Loucy (cell line): ENCODE measurements around the gene CTU1.

ENCODE experiments used
- H2AFZ ChIP-seq: fragments of 200-600 bp; sonication (generic); 2 replicates; pipeline ENCODE4 v1.6.0; 2016; ENCODE audit warnings: antibody characterized with exemption, mild to moderate bottlenecking, low read length, moderate library complexity
- H3F3A ChIP-seq: fragments of 200-600 bp; 2 replicates; pipeline ENCODE4 v1.6.0; 2016; ENCODE audit warnings: antibody characterized with exemption, low read depth, mild to moderate bottlenecking
- H3K27me3 ChIP-seq: fragments of 200-600 bp; sonication (generic); 2 replicates; pipeline ENCODE4 v1.6.1; 2014; ENCODE audit warnings: low read length, mild to moderate bottlenecking; ENCODE audit not compliant: insufficient read depth, poor library complexity, severe bottlenecking
- H3K36me3 ChIP-seq: fragments of 200-600 bp; sonication (generic); 2 replicates; pipeline ENCODE4 v1.6.1; 2016; ENCODE audit warnings: low read length; ENCODE audit not compliant: insufficient read depth
- H3K4me1 ChIP-seq: fragments of 200-600 bp; sonication (generic); 2 replicates; pipeline ENCODE4 v1.5.1; 2014; ENCODE audit warnings: low read length, mild to moderate bottlenecking; ENCODE audit not compliant: insufficient read depth, poor library complexity, severe bottlenecking
- H3K4me2 ChIP-seq: fragments of 200-600 bp; sonication (generic); 2 replicates; pipeline ENCODE4 v1.6.0; 2014; ENCODE audit warnings: antibody characterized with exemption, low read length, low read depth, mild to moderate bottlenecking; ENCODE audit not compliant: poor library complexity, severe bottlenecking
- H3K4me3 ChIP-seq: fragments of 200-600 bp; sonication (generic); 2 replicates; pipeline ENCODE4 v1.5.1; 2014; ENCODE audit warnings: low read length, mild to moderate bottlenecking, mixed read lengths; ENCODE audit not compliant: poor library complexity, severe bottlenecking
- H3K79me2 ChIP-seq: fragments of 200-600 bp; sonication (generic); 2 replicates; pipeline ENCODE4 v1.6.1; 2014; ENCODE audit warnings: low read length; ENCODE audit not compliant: insufficient read depth
- H3K9ac ChIP-seq: fragments of 200-600 bp; sonication (generic); 2 replicates; pipeline ENCODE4 v1.6.0; 2014; ENCODE audit warnings: mild to moderate bottlenecking, low read depth, low read length, moderate library complexity; ENCODE audit not compliant: poor library complexity, severe bottlenecking
- H3K9me2 ChIP-seq: fragments of 200-600 bp; sonication (generic); replicated peaks from 2 replicates; pipeline ENCODE4 v1.6.1; 2016; ENCODE audit warnings: low read depth, low read length, mixed read lengths
- H3K9me3 ChIP-seq: fragments of 200-600 bp; sonication (generic); 2 replicates; pipeline ENCODE4 v1.6.1; 2014; ENCODE audit warnings: mild to moderate bottlenecking, antibody characterized with exemption, low read length, low read depth; ENCODE audit not compliant: insufficient read depth
- H4K20me1 ChIP-seq: fragments of 200-600 bp; sonication (generic); 2 replicates; pipeline ENCODE4 v1.6.0; 2014; ENCODE audit warnings: antibody characterized with exemption, low read length, mild to moderate bottlenecking; ENCODE audit not compliant: insufficient read depth, poor library complexity, severe bottlenecking
- EZH2phosphoT487 ChIP-seq: fragments of 200-600 bp; IDR thresholded peaks from 2 replicates; pipeline ENCODE4 v1.6.1; 2018; ENCODE audit warnings: antibody characterized with exemption, mild to moderate bottlenecking, moderate library complexity, borderline replicate concordance
- TF ChIP-seq, protein P1 (sequence below): fragments of 200-600 bp; sonication (generic); conservative IDR thresholded peaks from 2 replicates; pipeline ENCODE4 v1.5.1; 2014; ENCODE audit warnings: mild to moderate bottlenecking, antibody characterized with exemption, low read length

The CTU1 gene

DNA sequence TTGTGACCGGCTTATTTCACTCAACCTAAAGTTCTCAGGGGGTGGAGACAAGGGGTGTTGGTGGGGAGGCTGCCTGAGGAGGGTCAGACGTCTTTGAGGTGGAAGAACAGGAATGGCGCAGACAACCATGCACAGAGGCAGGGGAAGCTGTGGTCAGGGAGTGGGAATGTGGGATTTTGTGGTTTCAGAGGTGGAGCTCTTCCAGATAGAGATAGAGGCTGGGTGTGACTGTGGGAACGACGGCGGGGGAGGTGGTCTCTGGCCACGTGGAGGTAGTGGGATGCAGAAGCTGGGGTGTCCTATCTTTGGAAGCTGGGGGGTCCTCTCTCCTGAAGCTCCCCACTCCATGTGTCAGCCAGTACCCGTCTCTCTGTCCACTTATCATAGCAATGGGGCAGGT, 17.7 kb downstream of the CTU1 start:
- H3K4me2 ChIP-seq = no peak overlapping the region
- no peaks in the 10 kb centered on the region for H3K4me1 ChIP-seq
- H3K9me3 ChIP-seq = no peaks in the 10 kb centered on the region
- no peaks in the 10 kb centered on the region for H3K27me3 ChIP-seq
- H2AFZ ChIP-seq = no peak overlapping the region
- H3K36me3 ChIP-seq = no peaks in the 10 kb centered on the region
- H3K9ac ChIP-seq = no peak overlapping the region
- no peaks in the 10 kb centered on the region for H3K79me2 ChIP-seq
- no peak overlapping the region for H3K4me3 ChIP-seq
- TF ChIP-seq, protein P1, sequence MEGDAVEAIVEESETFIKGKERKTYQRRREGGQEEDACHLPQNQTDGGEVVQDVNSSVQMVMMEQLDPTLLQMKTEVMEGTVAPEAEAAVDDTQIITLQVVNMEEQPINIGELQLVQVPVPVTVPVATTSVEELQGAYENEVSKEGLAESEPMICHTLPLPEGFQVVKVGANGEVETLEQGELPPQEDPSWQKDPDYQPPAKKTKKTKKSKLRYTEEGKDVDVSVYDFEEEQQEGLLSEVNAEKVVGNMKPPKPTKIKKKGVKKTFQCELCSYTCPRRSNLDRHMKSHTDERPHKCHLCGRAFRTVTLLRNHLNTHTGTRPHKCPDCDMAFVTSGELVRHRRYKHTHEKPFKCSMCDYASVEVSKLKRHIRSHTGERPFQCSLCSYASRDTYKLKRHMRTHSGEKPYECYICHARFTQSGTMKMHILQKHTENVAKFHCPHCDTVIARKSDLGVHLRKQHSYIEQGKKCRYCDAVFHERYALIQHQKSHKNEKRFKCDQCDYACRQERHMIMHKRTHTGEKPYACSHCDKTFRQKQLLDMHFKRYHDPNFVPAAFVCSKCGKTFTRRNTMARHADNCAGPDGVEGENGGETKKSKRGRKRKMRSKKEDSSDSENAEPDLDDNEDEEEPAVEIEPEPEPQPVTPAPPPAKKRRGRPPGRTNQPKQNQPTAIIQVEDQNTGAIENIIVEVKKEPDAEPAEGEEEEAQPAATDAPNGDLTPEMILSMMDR = no peak
- no peak for TF ChIP-seq EZH2phosphoT487
- H4K20me1 ChIP-seq = no peaks in the 10 kb centered on the region
- no peaks in the 10 kb centered on the region for H3F3A ChIP-seq
- H3K9me2 ChIP-seq = no peaks in the 10 kb centered on the region

GRCh38 chr19:51089786-51090185, 18.4 kb downstream of the CTU1 start:
- Histone ChIP-seq H3K36me3 (no peaks in the 10 kb centered on the region), H3K9me3 (no peaks in the 10 kb centered on the region), H3K4me2 (no peak overlapping the region), H2AFZ (no peak overlapping the region), H3K27me3 (no peaks in the 10 kb centered on the region), H3K4me3 (no peak overlapping the region), H4K20me1 (no peaks in the 10 kb centered on the region), H3K4me1 (no peaks in the 10 kb centered on the region), H3F3A (no peaks in the 10 kb centered on the region), H3K9ac (no peak overlapping the region), H3K79me2 (no peaks in the 10 kb centered on the region), H3K9me2 (no peaks in the 10 kb centered on the region)
- TF ChIP-seq EZH2phosphoT487 = no peak
- TF ChIP-seq, protein P1 = no peak

DNA sequence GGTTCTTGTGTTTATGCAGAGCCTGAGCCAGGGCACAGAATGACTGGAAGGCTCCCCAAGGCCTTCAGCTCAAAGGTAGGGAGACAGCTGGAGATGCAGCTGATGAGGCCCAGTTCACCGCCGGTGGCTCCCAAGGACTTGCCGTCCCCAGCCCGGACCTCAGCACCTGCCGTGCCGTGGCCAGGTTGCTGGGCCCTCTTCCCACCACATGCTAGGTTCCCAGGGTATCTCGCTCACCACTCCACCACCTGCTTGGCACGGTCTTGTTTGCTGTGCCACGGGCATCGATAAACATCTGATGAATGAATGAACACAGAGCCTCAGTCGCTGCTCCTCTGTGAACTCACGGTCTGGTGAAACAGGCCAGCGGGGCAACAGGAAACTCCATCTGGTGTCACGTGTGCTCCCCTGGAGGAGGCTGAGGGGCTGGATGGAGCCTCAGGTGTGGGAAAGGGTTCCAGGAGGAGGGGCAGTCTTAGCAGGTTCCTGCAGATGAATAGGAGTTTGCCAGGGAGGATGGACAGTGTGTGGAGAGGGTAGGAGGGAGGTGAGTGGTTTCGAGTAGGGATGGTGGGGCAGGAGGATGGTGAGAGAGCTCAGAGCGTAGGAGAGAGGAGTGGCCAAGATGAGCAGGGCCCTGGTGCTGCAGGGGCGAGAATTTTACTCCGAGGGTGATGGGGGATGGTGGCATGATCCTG, 21.9 kb downstream of the CTU1 start:
- H3K36me3 ChIP-seq = no peaks in the 10 kb centered on the region
- H2AFZ ChIP-seq = no peak overlapping the region
- no peak overlapping the region for H3K4me2 ChIP-seq
- H3K4me1 ChIP-seq = no peaks in the 10 kb centered on the region
- no peaks in the 10 kb centered on the region for H3K27me3 ChIP-seq
- H3F3A ChIP-seq = no peaks in the 10 kb centered on the region
- H3K79me2 ChIP-seq = no peaks in the 10 kb centered on the region
- H3K9ac ChIP-seq = no peak overlapping the region
- no peaks in the 10 kb centered on the region for H3K9me3 ChIP-seq
- no peaks in the 10 kb centered on the region for H4K20me1 ChIP-seq
- no peak overlapping the region for H3K4me3 ChIP-seq
- TF ChIP-seq, protein P1 = no peak
- TF ChIP-seq EZH2phosphoT487 = no peak
- H3K9me2 ChIP-seq = no peaks in the 10 kb centered on the region
